ENCODE data around the gene UBE2N. TPM values are rescaled to one million over a fixed set of nuclear protein-coding genes. Genes with fewer than 3 reads are reported as not detected.

Gene UBE2N
- total and polyA plus RNA-seq, 2 experiments from 2014 or later: 154 to 385 TPM

DNA sequence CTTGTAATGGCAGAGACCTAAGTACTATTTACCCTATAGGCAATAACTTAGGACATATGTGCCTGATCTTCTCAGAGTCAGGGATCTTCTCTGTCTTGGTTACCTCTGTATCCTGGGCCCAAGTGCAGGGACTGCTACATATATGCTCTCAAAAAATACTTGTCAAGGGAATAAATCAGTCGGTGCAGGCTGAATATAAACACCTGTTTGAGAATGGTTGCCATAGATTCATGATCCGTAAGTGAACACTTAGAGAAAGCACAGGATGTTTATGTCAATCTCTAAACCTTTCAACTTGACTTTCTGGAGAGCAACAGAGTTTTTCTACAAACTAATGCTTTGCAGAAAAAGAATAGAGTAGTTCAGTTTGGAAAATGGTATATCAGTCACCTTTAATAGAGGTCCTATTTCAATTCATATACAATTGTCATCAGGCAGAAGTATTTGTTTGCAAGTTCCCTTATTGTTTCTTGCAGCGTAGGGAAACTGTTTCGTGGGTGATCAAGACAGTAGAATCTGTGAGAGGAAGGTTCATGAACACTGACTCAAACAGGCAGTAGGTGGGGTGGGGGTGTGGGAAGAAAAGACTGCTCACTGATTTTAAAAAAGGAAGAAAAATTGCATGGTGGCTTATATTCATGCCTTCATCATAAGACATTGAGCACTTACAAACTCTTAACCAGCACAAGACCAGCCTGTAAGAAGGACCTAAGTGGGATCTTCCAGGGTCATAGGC, 6.0 kb upstream of the UBE2N start:
- DNase-seq (ENCODE audit: low spot score): no peak
- Mint-ChIP-seq H3K4me3 (no peak overlapping the region), H3K27me3 (ENCODE audit: insufficient read depth, low read depth, poor library complexity) (peaks cover 1% of the 10 kb centered on the region), H3K4me1 (peaks cover 7% of the 10 kb centered on the region), H3K9me3 (peaks cover 9% of the 10 kb centered on the region), H3K27ac (no peak overlapping the region), H3K36me3 (ENCODE audit: low read depth) (0 out of 3 replicates have a peak, but pooled peaks cover 4% of the 10 kb centered on the region)
- no peaks in the 10 kb centered on the region for H3K36me3 ChIP-seq (ENCODE audit: insufficient read depth)
- H3K4me3 ChIP-seq: no peak overlapping the region
- TF ChIP-seq, protein P1, sequence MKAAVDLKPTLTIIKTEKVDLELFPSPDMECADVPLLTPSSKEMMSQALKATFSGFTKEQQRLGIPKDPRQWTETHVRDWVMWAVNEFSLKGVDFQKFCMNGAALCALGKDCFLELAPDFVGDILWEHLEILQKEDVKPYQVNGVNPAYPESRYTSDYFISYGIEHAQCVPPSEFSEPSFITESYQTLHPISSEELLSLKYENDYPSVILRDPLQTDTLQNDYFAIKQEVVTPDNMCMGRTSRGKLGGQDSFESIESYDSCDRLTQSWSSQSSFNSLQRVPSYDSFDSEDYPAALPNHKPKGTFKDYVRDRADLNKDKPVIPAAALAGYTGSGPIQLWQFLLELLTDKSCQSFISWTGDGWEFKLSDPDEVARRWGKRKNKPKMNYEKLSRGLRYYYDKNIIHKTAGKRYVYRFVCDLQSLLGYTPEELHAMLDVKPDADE (IDR thresholded peaks at IDR 0.05): no peak
- TF ChIP-seq ZNF114 (CRISPR knock-in tag; IDR thresholded peaks at IDR 0.05): no peak
- H3F3A ChIP-seq (replicated peaks; ENCODE audit: low read depth): no peaks in the 10 kb centered on the region
- H3K4me1 ChIP-seq (ENCODE audit: insufficient read depth): peaks cover 6% of the 10 kb centered on the region; the same call in 1 of the 2 replicates
- no peaks in the 10 kb centered on the region for H3K27me3 ChIP-seq (ENCODE audit: insufficient read depth)
- no peak overlapping the region for H2AFZ ChIP-seq
- no peak for ATAC-seq
- H3K27ac ChIP-seq (ENCODE audit: low read depth): no peak overlapping the region
- H4K20me1 ChIP-seq (replicated peaks; ENCODE audit: insufficient read depth): no peaks in the 10 kb centered on the region
- peaks cover 5% of the 10 kb centered on the region; the same call in 1 of the 2 replicates for H3K79me2 ChIP-seq (replicated peaks; ENCODE audit: insufficient read depth)
- H3K9me2 ChIP-seq (ENCODE audit: insufficient read depth): no peaks in the 10 kb centered on the region
- no peak overlapping the region for H3K4me2 ChIP-seq

DNA sequence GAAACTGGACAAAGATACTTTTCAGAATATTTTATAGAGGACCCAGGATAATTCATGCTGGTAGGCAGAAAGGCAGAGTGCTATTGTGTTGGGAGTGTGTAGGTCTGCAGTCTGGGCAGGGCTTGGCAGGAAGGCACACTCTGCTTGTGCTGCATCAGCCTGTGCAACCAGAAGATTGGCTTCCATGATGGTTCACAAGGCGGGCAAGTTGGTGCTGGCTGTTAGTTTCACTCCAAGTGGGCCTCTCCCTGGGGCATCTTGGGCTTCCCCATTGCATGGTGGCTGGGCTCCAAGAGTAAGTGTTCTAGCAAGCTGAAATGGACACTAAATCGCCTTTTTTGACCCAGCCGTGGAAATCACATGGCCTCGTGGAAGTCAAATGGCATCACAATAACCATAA, 1.8 kb upstream of the UBE2N start:
- Histone ChIP-seq H2AFZ (no peak overlapping the region), H3K27ac (ENCODE audit: low read depth) (no peak overlapping the region), H3K27me3 (ENCODE audit: insufficient read depth) (no peaks in the 10 kb centered on the region), H3K79me2 (replicated peaks; ENCODE audit: insufficient read depth) (peaks cover 34% of the 10 kb centered on the region), H3K4me3 (no peak overlapping the region), H3K4me2 (no peak overlapping the region), H3K4me1 (ENCODE audit: insufficient read depth) (peaks cover 25% of the 10 kb centered on the region), H4K20me1 (replicated peaks; ENCODE audit: insufficient read depth) (peaks cover 23% of the 10 kb centered on the region), H3K36me3 (ENCODE audit: insufficient read depth) (no peaks in the 10 kb centered on the region), H3K9me2 (ENCODE audit: insufficient read depth) (no peaks in the 10 kb centered on the region), H3F3A (replicated peaks; ENCODE audit: low read depth) (no peaks in the 10 kb centered on the region)
- H3K4me1 Mint-ChIP-seq: peaks cover 26% of the 10 kb centered on the region
- no peak overlapping the region for H3K4me3 Mint-ChIP-seq
- DNase-seq (ENCODE audit: low spot score) (no peak), ATAC-seq (no peak)
- H3K36me3 Mint-ChIP-seq (ENCODE audit: low read depth): peaks cover 7% of the 10 kb centered on the region; the same call in 1 of the 3 replicates
- peaks cover 4% of the 10 kb centered on the region for H3K27me3 Mint-ChIP-seq (ENCODE audit: insufficient read depth, low read depth, poor library complexity)
- no peak overlapping the region for H3K27ac Mint-ChIP-seq
- peaks cover 3% of the 10 kb centered on the region; the same call in 2 of the 3 replicates for H3K9me3 Mint-ChIP-seq
- TF ChIP-seq, protein P2, sequence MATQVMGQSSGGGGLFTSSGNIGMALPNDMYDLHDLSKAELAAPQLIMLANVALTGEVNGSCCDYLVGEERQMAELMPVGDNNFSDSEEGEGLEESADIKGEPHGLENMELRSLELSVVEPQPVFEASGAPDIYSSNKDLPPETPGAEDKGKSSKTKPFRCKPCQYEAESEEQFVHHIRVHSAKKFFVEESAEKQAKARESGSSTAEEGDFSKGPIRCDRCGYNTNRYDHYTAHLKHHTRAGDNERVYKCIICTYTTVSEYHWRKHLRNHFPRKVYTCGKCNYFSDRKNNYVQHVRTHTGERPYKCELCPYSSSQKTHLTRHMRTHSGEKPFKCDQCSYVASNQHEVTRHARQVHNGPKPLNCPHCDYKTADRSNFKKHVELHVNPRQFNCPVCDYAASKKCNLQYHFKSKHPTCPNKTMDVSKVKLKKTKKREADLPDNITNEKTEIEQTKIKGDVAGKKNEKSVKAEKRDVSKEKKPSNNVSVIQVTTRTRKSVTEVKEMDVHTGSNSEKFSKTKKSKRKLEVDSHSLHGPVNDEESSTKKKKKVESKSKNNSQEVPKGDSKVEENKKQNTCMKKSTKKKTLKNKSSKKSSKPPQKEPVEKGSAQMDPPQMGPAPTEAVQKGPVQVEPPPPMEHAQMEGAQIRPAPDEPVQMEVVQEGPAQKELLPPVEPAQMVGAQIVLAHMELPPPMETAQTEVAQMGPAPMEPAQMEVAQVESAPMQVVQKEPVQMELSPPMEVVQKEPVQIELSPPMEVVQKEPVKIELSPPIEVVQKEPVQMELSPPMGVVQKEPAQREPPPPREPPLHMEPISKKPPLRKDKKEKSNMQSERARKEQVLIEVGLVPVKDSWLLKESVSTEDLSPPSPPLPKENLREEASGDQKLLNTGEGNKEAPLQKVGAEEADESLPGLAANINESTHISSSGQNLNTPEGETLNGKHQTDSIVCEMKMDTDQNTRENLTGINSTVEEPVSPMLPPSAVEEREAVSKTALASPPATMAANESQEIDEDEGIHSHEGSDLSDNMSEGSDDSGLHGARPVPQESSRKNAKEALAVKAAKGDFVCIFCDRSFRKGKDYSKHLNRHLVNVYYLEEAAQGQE (IDR thresholded peaks at IDR 0.05; ENCODE audit: unreplicated experiment): no peak
- TF ChIP-seq, protein P1 (IDR thresholded peaks at IDR 0.05): no peak
- no peak for TF ChIP-seq JUNB (IDR thresholded peaks at IDR 0.05; ENCODE audit: unreplicated experiment)
- no peak for TF ChIP-seq POLR2AphosphoS5 (IDR thresholded peaks at IDR 0.05; ENCODE audit: low read depth)
- no peak for TF ChIP-seq EZH2 (IDR thresholded peaks at IDR 0.05; ENCODE audit: low read depth, unreplicated experiment)
- TF ChIP-seq EZH2phosphoT487 (IDR thresholded peaks at IDR 0.05; ENCODE audit: unreplicated experiment): no peak
- no peak for TF ChIP-seq STAT1 (IDR thresholded peaks at IDR 0.05; ENCODE audit: unreplicated experiment)
- TF ChIP-seq, protein P3, sequence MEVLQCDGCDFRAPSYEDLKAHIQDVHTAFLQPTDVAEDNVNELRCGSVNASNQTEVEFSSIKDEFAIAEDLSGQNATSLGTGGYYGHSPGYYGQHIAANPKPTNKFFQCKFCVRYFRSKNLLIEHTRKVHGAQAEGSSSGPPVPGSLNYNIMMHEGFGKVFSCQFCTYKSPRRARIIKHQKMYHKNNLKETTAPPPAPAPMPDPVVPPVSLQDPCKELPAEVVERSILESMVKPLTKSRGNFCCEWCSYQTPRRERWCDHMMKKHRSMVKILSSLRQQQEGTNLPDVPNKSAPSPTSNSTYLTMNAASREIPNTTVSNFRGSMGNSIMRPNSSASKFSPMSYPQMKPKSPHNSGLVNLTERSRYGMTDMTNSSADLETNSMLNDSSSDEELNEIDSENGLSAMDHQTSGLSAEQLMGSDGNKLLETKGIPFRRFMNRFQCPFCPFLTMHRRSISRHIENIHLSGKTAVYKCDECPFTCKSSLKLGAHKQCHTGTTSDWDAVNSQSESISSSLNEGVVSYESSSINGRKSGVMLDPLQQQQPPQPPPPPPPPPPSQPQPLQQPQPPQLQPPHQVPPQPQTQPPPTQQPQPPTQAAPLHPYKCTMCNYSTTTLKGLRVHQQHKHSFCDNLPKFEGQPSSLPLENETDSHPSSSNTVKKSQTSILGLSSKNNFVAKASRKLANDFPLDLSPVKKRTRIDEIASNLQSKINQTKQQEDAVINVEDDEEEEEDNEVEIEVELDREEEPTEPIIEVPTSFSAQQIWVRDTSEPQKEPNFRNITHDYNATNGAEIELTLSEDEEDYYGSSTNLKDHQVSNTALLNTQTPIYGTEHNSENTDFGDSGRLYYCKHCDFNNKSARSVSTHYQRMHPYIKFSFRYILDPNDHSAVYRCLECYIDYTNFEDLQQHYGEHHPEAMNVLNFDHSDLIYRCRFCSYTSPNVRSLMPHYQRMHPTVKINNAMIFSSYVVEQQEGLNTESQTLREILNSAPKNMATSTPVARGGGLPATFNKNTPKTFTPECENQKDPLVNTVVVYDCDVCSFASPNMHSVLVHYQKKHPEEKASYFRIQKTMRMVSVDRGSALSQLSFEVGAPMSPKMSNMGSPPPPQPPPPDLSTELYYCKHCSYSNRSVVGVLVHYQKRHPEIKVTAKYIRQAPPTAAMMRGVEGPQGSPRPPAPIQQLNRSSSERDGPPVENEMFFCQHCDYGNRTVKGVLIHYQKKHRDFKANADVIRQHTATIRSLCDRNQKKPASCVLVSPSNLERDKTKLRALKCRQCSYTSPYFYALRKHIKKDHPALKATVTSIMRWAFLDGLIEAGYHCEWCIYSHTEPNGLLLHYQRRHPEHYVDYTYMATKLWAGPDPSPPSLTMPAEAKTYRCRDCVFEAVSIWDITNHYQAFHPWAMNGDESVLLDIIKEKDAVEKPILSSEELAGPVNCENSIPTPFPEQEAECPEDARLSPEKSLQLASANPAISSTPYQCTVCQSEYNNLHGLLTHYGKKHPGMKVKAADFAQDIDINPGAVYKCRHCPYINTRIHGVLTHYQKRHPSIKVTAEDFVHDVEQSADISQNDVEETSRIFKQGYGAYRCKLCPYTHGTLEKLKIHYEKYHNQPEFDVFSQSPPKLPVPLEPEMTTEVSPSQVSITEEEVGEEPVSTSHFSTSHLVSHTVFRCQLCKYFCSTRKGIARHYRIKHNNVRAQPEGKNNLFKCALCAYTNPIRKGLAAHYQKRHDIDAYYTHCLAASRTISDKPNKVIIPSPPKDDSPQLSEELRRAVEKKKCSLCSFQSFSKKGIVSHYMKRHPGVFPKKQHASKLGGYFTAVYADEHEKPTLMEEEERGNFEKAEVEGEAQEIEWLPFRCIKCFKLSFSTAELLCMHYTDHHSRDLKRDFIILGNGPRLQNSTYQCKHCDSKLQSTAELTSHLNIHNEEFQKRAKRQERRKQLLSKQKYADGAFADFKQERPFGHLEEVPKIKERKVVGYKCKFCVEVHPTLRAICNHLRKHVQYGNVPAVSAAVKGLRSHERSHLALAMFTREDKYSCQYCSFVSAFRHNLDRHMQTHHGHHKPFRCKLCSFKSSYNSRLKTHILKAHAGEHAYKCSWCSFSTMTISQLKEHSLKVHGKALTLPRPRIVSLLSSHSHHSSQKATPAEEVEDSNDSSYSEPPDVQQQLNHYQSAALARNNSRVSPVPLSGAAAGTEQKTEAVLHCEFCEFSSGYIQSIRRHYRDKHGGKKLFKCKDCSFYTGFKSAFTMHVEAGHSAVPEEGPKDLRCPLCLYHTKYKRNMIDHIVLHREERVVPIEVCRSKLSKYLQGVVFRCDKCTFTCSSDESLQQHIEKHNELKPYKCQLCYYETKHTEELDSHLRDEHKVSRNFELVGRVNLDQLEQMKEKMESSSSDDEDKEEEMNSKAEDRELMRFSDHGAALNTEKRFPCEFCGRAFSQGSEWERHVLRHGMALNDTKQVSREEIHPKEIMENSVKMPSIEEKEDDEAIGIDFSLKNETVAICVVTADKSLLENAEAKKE (CRISPR knock-in tag; IDR thresholded peaks at IDR 0.05): no peak

Measured in GM23338 (cell line).